ENCODE measurements around the gene CACNA2D1. TPM values are rescaled to one million over a fixed set of nuclear protein-coding genes. Genes with fewer than 3 reads are reported as not detected.

The CACNA2D1 gene
- total and polyA plus RNA-seq, 7 experiments from 2014 or later, result not detected

DNA sequence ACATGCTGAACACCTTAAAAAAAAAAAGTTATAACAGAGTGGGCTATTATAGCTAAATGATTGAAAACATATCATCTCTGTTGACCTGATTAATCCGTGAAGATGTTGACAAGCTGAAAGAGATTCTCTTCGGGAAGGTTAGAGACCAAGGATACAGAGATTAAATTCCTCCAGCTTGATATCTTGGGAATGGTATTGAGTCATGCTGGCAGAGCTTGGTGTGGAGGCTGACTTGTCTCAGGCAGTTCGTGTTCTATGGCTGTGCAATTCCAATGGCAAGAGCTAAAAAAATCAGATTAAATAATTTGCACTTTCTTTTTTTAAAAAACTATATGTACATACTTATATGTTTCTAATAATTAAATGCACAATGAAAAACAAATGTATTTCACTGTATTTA, 24.9 kb upstream of the CACNA2D1 start:
- peaks cover 0 to 11% (median 1%) of the 10 kb centered on the region in 11 donors for H3K9me3 Mint-ChIP-seq
- Histone ChIP-seq H3K27me3 (ENCODE audit: control insufficient read depth in 2 of 2, insufficient read depth in 2 of 2, low read length in 2 of 2) (no peaks in the 10 kb centered on the region), H3K4me1 (ENCODE audit: control insufficient read depth in 2 of 2, insufficient read depth in 2 of 2, low read length in 2 of 2) (no peaks in the 10 kb centered on the region), H3K4me3 (ENCODE audit: low read length) (no peak overlapping the region), H3K36me3 (ENCODE audit: control insufficient read depth in 2 of 3, insufficient read depth in 3 of 3, low read length in 3 of 3) (no peaks in the 10 kb centered on the region), H3K9me3 (ENCODE audit: control insufficient read depth in 2 of 3, low read length in 3 of 3) (no peaks in the 10 kb centered on the region), H3K27ac (ENCODE audit: low read depth, low read length) (no peak overlapping the region)
- intact Hi-C loops (cut with micrococcal nuclease), result no loop called here
- no peaks in the 10 kb centered on the region for H3K36me3 Mint-ChIP-seq
- H3K4me1 Mint-ChIP-seq, result no peaks in the 10 kb centered on the region
- ATAC-seq (no peak), DNase-seq (no peak)
- H3K4me3 Mint-ChIP-seq, result no peak overlapping the region
- POLR2A ChIA-PET, result no interaction called here
- no peak overlapping the region for H3K27ac Mint-ChIP-seq
- CTCF ChIA-PET, result no interaction called here
- H3K27me3 Mint-ChIP-seq, result no peaks in the 10 kb centered on the region

- H3K4me3 ChIP-seq (ENCODE audit: low read length), result no peak overlapping the region
- ATAC-seq, result no peak
- H3K9me3 ChIP-seq (ENCODE audit: control insufficient read depth in 2 of 3, low read length in 3 of 3), result no peaks in the 10 kb centered on the region
- ChIA-PET CTCF (no interaction called here), POLR2A (no interaction called here)
- Mint-ChIP-seq H3K4me3 (no peak overlapping the region), H3K9me3 (peaks cover 0 to 12% (median 0%) of the 10 kb centered on the region in 11 donors), H3K4me1 (no peaks in the 10 kb centered on the region), H3K36me3 (no peaks in the 10 kb centered on the region), H3K27ac (no peak overlapping the region), H3K27me3 (no peaks in the 10 kb centered on the region)
- no peaks in the 10 kb centered on the region for H3K4me1 ChIP-seq (ENCODE audit: control insufficient read depth in 2 of 2, insufficient read depth in 2 of 2, low read length in 2 of 2)
- H3K27ac ChIP-seq (ENCODE audit: low read depth, low read length), result no peak overlapping the region
- intact Hi-C loops (cut with micrococcal nuclease), result no loop called here
- H3K27me3 ChIP-seq (ENCODE audit: control insufficient read depth in 2 of 2, insufficient read depth in 2 of 2, low read length in 2 of 2), result no peaks in the 10 kb centered on the region
- no peaks in the 10 kb centered on the region for H3K36me3 ChIP-seq (ENCODE audit: control insufficient read depth in 2 of 3, insufficient read depth in 3 of 3, low read length in 3 of 3)
- DNase-seq, result no peak
Observed at GRCh38 chr7:82467020-82467419, 23.4 kb upstream of the CACNA2D1 start.

DNA sequence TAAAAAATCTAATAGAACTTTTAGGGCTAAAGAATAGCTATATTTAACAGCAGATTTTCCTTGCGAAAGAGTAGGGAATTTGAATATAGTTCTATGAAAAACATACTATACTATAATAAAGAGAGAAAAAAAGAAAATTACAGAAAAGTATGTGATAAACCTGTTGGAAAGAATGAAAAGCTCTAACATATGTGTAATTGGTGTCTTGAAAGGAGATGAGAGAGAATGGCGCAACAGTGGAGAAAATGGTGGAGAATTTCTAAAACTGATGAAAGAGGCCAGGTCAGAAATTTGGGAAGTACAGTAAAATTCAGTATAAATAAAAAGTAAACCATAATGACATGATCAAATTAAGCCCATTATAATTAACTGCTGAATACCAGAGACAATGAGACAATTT, 20.8 kb upstream of the CACNA2D1 start:
- POLR2A ChIA-PET, result no interaction called here
- Mint-ChIP-seq H3K36me3 (peaks cover 0 to 4% (median 0%) of the 10 kb centered on the region in 5 donors), H3K9me3 (peaks cover 0 to 17% (median 1%) of the 10 kb centered on the region in 11 donors), H3K4me1 (no peaks in the 10 kb centered on the region), H3K4me3 (no peak overlapping the region), H3K27me3 (no peaks in the 10 kb centered on the region), H3K27ac (no peak overlapping the region)
- no peaks in the 10 kb centered on the region for H3K36me3 ChIP-seq (ENCODE audit: control insufficient read depth in 2 of 3, insufficient read depth in 3 of 3, low read length in 3 of 3)
- H3K27me3 ChIP-seq (ENCODE audit: control insufficient read depth in 2 of 2, insufficient read depth in 2 of 2, low read length in 2 of 2), result no peaks in the 10 kb centered on the region
- H3K4me1 ChIP-seq (ENCODE audit: control insufficient read depth in 2 of 2, insufficient read depth in 2 of 2, low read length in 2 of 2), result no peaks in the 10 kb centered on the region
- no peak overlapping the region for H3K27ac ChIP-seq (ENCODE audit: low read depth, low read length)
- intact Hi-C loops (cut with micrococcal nuclease), result no loop called here
- H3K4me3 ChIP-seq (ENCODE audit: low read length), result no peak overlapping the region
- ATAC-seq (no peak), DNase-seq (no peak)
- CTCF ChIA-PET, result no interaction called here
- no peaks in the 10 kb centered on the region for H3K9me3 ChIP-seq (ENCODE audit: control insufficient read depth in 2 of 3, low read length in 3 of 3)

DNA sequence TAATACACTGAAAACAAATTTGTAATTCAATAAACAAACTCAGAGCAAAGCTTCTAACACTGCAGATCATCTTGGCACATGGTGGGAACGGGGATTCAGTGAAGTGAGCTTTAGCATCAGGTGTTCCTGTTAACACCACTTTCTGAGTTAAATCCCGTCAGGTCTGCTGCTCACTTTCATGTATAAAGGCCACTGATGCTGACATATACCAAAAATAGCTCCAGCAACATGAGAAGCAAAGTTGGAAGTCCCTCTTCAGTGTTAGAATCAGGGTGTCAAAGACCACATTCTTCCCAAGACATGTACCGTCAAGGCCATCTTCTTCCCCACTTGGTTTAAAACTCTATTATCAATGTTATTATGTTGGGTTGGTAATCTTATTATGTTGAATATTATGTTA, 11.7 kb upstream of the CACNA2D1 start:
- H3K4me3 Mint-ChIP-seq, result no peak overlapping the region
- H3K27me3 Mint-ChIP-seq, result no peaks in the 10 kb centered on the region
- Histone ChIP-seq H3K27ac (ENCODE audit: low read depth, low read length) (no peak overlapping the region), H3K4me3 (ENCODE audit: low read length) (no peak overlapping the region), H3K4me1 (ENCODE audit: control insufficient read depth in 2 of 2, insufficient read depth in 2 of 2, low read length in 2 of 2) (no peaks in the 10 kb centered on the region), H3K9me3 (ENCODE audit: control insufficient read depth in 2 of 3, low read length in 3 of 3) (no peaks in the 10 kb centered on the region), H3K36me3 (ENCODE audit: control insufficient read depth in 2 of 3, insufficient read depth in 3 of 3, low read length in 3 of 3) (no peaks in the 10 kb centered on the region), H3K27me3 (ENCODE audit: control insufficient read depth in 2 of 2, insufficient read depth in 2 of 2, low read length in 2 of 2) (no peaks in the 10 kb centered on the region)
- no peak overlapping the region for H3K27ac Mint-ChIP-seq
- intact Hi-C loops (cut with micrococcal nuclease), result no loop called here
- DNase-seq, result no peak
- no peaks in the 10 kb centered on the region for H3K36me3 Mint-ChIP-seq
- POLR2A ChIA-PET, result no interaction called here
- no peaks in the 10 kb centered on the region for H3K4me1 Mint-ChIP-seq
- H3K9me3 Mint-ChIP-seq, result peaks cover 0 to 6% (median 0%) of the 10 kb centered on the region in 11 donors
- ATAC-seq, result no peak
- CTCF ChIA-PET, result no interaction called here

DNA sequence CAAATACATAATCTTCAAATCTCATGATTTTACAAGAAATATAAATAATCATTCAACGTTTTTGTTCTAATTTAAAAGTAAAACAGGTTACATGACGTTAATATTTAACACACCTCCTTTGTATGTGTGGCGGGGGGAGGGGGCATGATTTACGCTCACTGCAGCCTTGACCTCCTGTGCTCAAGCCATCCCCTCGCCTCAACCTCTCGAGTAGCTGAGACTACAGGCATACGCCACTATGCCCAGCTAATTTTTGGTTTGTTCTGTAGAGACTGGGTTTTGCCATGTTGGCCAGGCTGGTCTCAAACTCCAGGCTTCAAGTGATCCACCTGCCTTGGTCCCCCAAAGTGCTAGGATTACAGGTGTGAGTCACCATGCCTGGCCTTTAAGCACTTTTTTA, 7.2 kb upstream of the CACNA2D1 start:
- DNase-seq, result no peak
- Histone ChIP-seq H3K36me3 (ENCODE audit: control insufficient read depth in 2 of 3, insufficient read depth in 3 of 3, low read length in 3 of 3) (no peaks in the 10 kb centered on the region), H3K27ac (ENCODE audit: low read depth, low read length) (no peak overlapping the region), H3K4me1 (ENCODE audit: control insufficient read depth in 2 of 2, insufficient read depth in 2 of 2, low read length in 2 of 2) (no peaks in the 10 kb centered on the region), H3K27me3 (ENCODE audit: control insufficient read depth in 2 of 2, insufficient read depth in 2 of 2, low read length in 2 of 2) (no peaks in the 10 kb centered on the region), H3K4me3 (ENCODE audit: low read length) (no peak overlapping the region), H3K9me3 (ENCODE audit: control insufficient read depth in 2 of 3, low read length in 3 of 3) (no peaks in the 10 kb centered on the region)
- H3K4me1 Mint-ChIP-seq, result no peaks in the 10 kb centered on the region
- H3K36me3 Mint-ChIP-seq, result no peaks in the 10 kb centered on the region
- H3K4me3 Mint-ChIP-seq, result no peak overlapping the region
- ChIA-PET POLR2A (no interaction called here), CTCF (no interaction called here)
- peaks cover 0 to 5% (median 0%) of the 10 kb centered on the region in 11 donors for H3K9me3 Mint-ChIP-seq
- H3K27me3 Mint-ChIP-seq, result peaks cover under 1 to 11% (median 2%) of the 10 kb centered on the region in 5 donors
- intact Hi-C loops (cut with micrococcal nuclease), result no loop called here
- H3K27ac Mint-ChIP-seq, result no peak overlapping the region
- ATAC-seq, result no peak

GRCh38 chr7:82449910-82450309, 6.3 kb upstream of the CACNA2D1 start:
- CTCF ChIA-PET, result no interaction called here
- Mint-ChIP-seq H3K4me3 (no peak overlapping the region), H3K36me3 (no peaks in the 10 kb centered on the region), H3K4me1 (no peaks in the 10 kb centered on the region), H3K9me3 (peaks cover 0 to 5% (median 0%) of the 10 kb centered on the region in 11 donors), H3K27ac (no peak overlapping the region), H3K27me3 (peaks cover 9 to 20% (median 11%) of the 10 kb centered on the region in 5 donors)
- Histone ChIP-seq H3K4me1 (ENCODE audit: control insufficient read depth in 2 of 2, insufficient read depth in 2 of 2, low read length in 2 of 2) (no peaks in the 10 kb centered on the region), H3K36me3 (ENCODE audit: control insufficient read depth in 2 of 3, insufficient read depth in 3 of 3, low read length in 3 of 3) (no peaks in the 10 kb centered on the region), H3K27me3 (ENCODE audit: control insufficient read depth in 2 of 2, insufficient read depth in 2 of 2, low read length in 2 of 2) (no peaks in the 10 kb centered on the region), H3K9me3 (ENCODE audit: control insufficient read depth in 2 of 3, low read length in 3 of 3) (no peaks in the 10 kb centered on the region), H3K27ac (ENCODE audit: low read depth, low read length) (no peak overlapping the region), H3K4me3 (ENCODE audit: low read length) (no peak overlapping the region)
- DNase-seq (no peak), ATAC-seq (no peak)
- intact Hi-C loops (cut with micrococcal nuclease), result no loop called here
- POLR2A ChIA-PET, result no interaction called here

GRCh38 chr7:82446897-82447296, 3.3 kb upstream of the CACNA2D1 start:
- H3K27me3 Mint-ChIP-seq, result peaks cover 27 to 37% (median 31%) of the 10 kb centered on the region in 5 donors
- POLR2A ChIA-PET, result no interaction called here
- Histone ChIP-seq H3K4me1 (ENCODE audit: control insufficient read depth in 2 of 2, insufficient read depth in 2 of 2, low read length in 2 of 2) (no peaks in the 10 kb centered on the region), H3K4me3 (ENCODE audit: low read length) (no peak overlapping the region), H3K27ac (ENCODE audit: low read depth, low read length) (no peak overlapping the region), H3K27me3 (ENCODE audit: control insufficient read depth in 2 of 2, insufficient read depth in 2 of 2, low read length in 2 of 2) (peaks cover 0 to 8% of the 10 kb centered on the region in 2 donors), H3K36me3 (ENCODE audit: control insufficient read depth in 2 of 3, insufficient read depth in 3 of 3, low read length in 3 of 3) (no peaks in the 10 kb centered on the region), H3K9me3 (ENCODE audit: control insufficient read depth in 2 of 3, low read length in 3 of 3) (no peaks in the 10 kb centered on the region)
- peaks cover 0 to 14% (median 7%) of the 10 kb centered on the region in 7 donors for H3K4me1 Mint-ChIP-seq
- peaks cover 0 to 6% (median 0%) of the 10 kb centered on the region in 5 donors for H3K36me3 Mint-ChIP-seq
- intact Hi-C loops (cut with micrococcal nuclease), result no loop called here
- H3K4me3 Mint-ChIP-seq, result no peak overlapping the region
- ATAC-seq (no peak), DNase-seq (no peak)
- H3K27ac Mint-ChIP-seq, result no peak overlapping the region
- peaks cover 0 to 7% (median 2%) of the 10 kb centered on the region in 11 donors for H3K9me3 Mint-ChIP-seq
- CTCF ChIA-PET, result no interaction called here

Measured in naive thymus-derived CD4-positive, alpha-beta T cell (primary cell).